ENCODE results near the gene OR14A2.
A peak's percentile ranks its signal among the peaks of the same experiment; 100 is the strongest.
"Not testable (repeated sequence)": the region's sequence is repeated elsewhere in the genome, so short reads cannot be mapped to it uniquely, and the experiment has no call there.

Gene OR14A2

DNA sequence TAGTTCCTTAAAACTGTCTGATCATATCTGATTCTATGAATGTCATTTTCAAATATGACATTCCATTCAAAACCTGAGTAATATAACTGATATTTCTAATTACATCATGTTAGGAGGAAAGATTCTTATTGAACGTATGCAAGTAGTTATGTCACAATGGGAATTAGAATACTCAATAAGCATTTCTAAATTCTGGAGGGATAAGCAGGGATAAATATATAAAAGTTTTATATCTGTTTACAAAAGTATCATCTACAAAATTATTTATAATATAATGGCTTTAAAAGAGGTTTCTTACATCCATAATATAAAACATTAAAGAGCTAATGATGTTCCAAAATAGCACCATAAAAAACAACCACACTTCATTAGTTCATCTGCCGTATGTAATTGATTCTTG, at the start of gene OR14A2:
Gene OR14A2 (minus strand): TSS at position 101 of the 400 bp plus-strand sequence.
- DNase-seq (ENCODE audit: low read depth in 2 of 2) = no peak

DNA sequence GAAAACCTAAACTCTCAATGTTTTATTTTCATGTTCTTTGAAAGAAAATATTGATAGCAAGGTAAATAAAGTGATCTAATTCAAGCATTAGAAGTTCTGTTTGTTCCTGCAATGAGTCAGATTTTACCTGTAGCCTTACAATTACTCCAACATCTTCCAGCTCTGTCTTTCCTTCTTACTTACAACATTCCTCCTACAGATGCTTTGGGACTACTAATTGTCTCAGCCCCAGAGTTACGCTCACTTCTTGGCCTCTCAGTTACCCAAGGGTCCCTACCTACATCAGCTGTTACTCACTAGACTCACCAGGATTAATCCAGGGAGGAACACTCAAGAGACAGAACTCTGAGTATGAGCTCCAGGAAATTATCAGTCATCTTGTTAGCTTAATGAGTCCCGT, 49.6 kb upstream of the OR14A2 start:
- DNase-seq (ENCODE audit: low read depth in 2 of 2) = no peak

DNA sequence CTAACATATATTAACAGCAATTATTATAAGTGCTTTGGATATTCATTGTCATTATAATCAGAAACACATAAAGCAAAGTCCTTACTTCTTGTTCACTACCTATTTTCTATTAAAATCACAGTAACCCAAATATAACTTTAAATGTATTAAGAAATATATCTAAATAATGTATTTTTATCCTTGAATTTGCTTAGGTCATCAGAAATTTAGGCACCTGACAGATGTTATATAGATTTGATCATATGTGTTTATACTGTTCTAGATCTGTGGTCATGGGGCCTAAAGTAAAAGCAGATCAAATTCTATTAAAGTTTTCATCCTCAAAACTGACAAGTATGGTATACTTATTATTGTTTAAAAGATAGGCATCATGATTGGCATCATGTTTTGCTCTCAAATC, 21.7 kb upstream of the OR14A2 start:
- DNase-seq (ENCODE audit: low read depth in 2 of 2) = no peak

DNA sequence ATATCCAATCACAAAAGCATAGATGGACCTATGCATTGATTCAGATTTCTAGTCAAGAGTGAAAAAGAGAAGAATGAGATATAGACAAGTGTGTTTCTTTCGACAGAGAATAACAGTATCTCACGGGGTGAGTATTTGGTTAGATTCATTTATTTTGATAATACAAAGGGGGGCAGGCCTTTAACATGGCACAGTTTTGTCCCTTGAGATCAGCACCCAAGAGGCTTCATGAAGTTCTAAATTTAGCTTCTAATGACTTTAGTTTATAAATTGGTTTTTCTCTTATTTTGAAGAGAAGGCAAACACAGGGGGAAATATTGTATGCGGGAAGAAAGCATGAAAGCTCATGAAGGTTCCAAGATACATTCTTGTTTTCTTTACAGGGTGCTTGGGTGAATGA, 12.5 kb upstream of the OR14A2 start, which contains the start of gene OR1C1:
Gene OR1C1 (minus strand): TSS at position 101 of the 400 bp plus-strand sequence. CDS start 2,150 bp downstream, outside the sequence.
- no peak for DNase-seq (ENCODE audit: low read depth in 2 of 2)

DNA sequence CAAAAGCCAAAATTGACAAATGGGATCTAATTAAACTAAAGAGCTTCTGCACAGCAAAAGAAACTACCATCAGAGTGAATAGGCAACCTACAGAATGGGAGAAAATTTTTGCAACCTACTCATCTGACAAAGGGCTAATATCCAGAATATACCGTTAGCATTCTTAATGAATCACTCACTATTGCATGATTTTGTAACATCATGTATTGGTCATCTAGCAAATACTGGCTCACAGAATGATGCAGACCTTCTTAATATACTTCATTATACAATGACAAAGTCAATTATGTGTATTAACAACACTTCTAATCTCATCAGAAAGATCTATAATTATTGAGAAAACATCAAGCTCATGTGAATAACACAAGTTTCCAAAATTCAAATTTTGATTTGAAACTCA, 6.4 kb upstream of the OR14A2 start:
- DNase-seq (ENCODE audit: low read depth in 2 of 2) = not testable (repeated sequence)

DNA sequence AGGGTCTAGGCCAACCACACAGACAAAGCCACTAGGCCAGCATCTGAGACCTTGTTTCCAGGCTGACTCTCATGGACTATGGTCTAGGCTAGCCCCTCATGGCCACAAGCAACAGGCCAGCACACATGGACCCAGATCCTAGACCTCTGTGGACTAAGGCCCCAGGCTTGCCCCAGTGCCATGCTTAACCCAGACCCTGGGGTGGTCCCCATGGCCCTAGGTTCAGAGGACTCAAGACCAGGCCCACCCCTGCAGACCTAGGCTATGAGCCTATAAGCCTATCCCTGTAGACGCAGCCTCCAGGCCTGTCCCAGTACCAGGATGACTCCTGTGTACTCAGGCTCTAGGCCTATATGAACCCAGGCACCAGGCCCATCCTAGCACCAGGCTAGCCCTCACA, 1.9 kb upstream of the OR14A2 start:
- DNase-seq (ENCODE audit: low read depth in 2 of 2) = no peak

DNA sequence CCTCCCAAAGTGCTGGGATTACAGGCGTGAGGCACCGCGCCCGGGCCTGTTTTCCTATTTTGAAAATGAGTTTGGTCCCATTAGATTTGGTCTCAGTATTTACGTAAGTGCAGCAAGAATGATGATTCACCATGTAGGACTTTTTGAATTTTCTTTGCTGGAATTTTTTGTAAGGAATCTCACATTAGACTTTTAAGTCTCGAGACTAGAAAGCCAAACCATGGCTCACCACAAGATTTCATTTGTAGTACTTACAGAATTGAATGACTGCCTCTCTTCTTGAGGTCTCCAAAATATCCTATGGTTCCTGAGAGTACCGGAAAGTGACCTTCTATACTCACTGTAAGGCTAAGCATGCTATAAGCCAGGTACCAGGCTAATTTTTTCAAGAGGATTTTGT, 325 bp downstream of the OR14A2 start:
- DNase-seq (ENCODE audit: low read depth in 2 of 2) = no peak

DNA sequence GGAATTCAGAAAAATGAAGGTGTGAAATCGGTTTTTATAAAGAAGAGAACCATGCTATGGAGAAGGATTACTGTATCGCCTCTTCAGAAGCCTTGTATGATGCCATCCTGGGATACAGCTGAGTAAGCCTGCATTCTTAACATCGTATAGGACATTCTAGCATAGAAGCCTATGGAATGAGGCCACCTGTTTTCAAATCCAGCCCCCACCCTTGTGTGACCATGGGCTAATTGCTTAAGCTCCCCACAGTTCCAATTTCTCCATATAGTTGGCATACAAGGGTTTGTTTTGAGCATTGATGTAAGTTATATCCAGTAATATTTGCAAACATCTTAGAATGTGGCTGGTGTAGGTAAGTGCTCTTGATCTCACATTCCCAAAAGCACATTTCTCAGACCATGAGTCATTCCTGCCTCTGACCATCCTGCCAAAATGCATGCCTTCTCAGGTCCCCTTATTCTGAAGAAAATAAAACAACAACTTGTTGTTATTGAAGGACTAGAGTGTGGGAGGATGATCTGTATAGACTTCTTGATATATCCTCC, 1.5 kb downstream of the OR14A2 start:
- no peak for DNase-seq (ENCODE audit: low read depth in 2 of 2)

DNA sequence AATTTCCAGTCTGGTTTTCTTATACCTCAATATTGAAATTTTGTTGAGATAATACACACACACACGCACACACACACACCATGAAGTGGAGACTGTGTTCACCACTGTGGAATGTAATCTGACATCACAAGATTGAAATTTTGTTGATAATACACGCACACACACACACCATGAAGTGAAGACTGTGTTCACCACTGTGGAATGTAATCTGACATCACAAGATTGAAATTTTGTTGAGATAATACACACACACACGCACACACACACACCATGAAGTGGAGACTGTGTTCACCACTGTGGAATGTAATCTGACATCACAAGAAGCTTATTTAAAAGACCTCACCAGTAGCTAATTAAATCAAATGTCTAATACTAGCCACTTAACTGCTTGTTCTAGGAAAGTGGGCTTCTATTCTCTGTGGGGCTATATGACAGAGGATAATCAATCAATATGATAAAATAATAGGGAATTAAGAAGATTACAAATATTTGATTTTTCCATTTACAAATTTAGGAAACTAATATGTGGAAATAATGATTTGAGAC, 5.7 kb downstream of the OR14A2 start:
- DNase-seq (ENCODE audit: low read depth in 2 of 2) = not testable (repeated sequence)

DNA sequence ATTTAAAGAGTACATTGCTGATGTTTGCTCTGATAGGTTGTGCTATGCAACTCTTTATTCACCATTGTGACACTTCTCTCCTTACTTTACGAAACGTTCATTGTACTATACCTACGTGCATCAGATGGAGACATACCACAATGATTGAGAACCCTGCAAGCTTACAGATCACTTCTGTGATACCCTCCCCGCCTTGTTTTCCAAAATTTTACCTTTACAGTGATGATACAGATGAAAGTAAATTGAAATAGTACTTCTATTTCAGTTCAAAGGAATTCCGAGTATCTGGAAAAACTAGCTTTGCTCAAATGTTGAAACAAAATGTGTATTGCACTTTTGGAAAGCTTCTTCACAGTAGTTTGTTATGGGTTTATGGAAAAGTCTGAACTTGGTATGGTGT, 6.2 kb downstream of the OR14A2 start:
- no peak for DNase-seq (ENCODE audit: low read depth in 2 of 2)

DNA sequence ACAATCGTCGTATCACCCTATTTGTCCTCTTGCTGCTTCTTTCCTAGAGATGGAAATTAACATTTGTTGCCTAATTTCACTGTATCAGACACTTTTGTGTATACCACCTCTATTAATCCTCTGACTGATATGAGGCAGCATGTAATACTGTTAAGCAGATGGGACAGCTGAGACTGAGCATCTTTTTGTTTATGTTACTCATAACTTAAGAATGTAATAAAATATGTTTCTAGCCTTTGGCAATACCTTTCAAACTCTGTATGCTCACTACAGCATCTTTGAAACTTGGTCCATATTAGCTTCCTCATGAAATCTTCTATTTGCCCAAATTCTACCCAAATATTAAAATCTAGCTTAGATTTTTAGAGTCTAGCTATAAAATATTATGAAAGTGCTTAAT, 7.2 kb downstream of the OR14A2 start:
- DNase-seq (ENCODE audit: low read depth in 2 of 2) = no peak

DNA sequence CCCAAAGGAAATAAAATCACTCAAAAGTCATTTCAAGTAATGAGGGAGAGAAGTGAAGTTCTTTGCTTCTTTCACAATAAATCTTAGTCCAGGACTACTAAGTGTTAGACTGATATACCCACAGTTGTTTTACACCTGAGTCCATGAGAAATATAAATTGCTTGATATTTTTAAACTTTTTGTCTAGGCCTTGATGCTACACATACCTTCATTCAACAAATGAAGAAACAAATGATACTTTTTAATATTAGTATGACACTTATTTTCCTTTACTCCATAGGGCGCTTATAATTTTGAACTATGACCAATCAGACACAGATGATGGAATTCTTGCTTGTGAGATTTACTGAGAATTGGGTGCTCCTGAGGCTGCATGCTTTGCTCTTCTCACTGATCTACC, 9.6 kb downstream of the OR14A2 start, which contains the start of gene OR14K1:
Gene OR14K1 (plus strand): TSS at position 301 of the 400 bp plus-strand sequence. CDS start 0 bp downstream, at position 301.
- DNase-seq (ENCODE audit: low read depth in 2 of 2) = no peak

DNA sequence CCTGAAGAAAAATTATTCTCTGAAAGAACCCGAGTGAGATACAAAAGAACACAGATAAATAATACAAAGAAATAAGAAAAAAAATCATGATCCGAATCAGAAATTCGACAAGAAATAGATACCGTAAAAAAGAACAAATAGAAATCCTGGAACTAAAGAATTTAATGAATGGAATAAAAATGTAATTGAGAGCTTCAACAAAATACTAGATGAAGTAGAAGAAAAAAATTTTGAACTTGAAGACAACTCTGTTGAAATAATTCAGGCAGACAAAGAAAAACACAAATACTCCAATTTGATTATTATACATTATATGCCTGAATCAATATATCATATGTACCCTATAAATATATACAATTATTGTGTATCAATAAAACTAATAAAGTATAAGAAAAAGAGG, 26.7 kb downstream of the OR14A2 start:
- no peak for DNase-seq (ENCODE audit: low read depth in 2 of 2)

DNA sequence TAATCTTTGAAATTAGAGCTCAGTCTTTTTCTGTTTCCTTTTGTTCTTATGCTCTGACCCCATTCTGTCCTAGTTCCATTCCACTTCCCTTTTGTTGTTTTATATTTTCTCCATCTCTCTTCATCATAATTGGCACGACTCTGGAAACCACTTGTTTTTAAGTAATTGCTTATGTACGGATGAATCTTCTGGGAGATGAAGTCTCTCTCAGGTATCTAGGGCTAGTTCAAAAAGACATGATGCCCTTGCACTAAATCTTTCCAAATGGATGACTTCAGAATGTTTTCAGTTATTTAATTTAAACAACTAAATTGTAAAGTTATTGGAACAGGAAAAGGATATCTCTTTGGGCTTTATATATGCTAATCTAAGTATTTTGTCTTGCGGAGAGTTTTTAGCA, 31.4 kb downstream of the OR14A2 start, which contains the start of gene OR6F1:
Gene OR6F1 (minus strand): TSS at position 101 of the 400 bp plus-strand sequence. CDS start 3,891 bp downstream, outside the sequence.
- DNase-seq (ENCODE audit: low read depth in 2 of 2) = no peak

DNA sequence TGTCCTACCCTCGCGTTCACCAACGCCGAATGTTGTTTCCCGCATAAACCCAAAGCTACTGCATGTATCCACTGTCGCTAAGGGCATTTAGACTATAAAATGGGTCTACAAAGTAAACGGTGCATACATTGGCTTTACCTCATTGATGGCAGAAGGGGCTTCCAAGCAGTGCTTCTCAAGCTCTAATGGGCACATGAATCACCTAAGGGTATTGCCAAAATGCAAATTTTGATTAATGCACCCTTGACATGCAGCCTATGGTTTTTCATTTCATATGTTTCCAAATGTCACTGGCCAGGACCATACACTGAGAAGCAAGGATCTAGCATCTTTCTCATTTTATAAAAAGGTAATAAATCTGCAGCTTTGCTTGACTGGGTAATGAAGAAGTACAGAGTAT, 34.2 kb downstream of the OR14A2 start:
- DNase-seq (ENCODE audit: low read depth in 2 of 2) = no peak

DNA sequence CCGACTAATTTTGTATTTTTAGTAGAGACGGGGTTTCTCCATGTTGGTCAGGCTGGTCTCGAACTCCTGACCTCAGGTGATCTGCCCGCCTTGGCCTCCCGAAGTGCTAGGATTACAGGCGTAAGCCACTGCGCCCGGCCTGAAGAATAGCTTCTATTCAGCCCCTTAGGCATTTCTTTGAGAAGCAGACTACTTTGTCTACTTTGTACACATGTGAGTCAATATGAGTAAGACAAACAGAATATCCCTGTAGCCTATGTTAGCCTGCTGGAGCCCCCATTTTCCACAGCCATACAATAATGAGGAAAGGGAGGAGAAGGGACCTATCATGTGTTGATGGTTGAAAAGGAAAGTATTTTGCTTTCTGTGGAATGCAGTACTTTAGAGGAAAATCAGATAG, 37.3 kb downstream of the OR14A2 start:
- not testable (repeated sequence) for DNase-seq (ENCODE audit: low read depth in 2 of 2)

DNA sequence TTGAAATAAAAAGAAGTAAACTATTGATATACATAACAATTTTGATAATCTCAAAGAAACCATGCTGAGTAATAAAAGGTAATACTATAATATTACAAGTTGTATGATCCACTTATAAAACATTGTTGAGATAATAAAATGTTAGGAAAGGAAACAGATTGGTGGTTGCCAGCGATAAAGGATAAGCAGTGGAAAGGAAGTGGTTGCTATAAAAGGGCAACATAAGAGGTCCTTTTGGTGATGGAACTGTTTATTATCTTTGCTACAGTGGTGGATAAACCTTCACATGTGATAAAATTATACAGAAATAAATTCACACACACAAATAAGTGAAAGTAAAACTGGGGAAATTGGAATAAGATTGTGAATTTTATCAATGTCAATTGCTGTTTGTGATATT, 46.6 kb downstream of the OR14A2 start:
- no peak for DNase-seq (ENCODE audit: low read depth in 2 of 2)

DNA sequence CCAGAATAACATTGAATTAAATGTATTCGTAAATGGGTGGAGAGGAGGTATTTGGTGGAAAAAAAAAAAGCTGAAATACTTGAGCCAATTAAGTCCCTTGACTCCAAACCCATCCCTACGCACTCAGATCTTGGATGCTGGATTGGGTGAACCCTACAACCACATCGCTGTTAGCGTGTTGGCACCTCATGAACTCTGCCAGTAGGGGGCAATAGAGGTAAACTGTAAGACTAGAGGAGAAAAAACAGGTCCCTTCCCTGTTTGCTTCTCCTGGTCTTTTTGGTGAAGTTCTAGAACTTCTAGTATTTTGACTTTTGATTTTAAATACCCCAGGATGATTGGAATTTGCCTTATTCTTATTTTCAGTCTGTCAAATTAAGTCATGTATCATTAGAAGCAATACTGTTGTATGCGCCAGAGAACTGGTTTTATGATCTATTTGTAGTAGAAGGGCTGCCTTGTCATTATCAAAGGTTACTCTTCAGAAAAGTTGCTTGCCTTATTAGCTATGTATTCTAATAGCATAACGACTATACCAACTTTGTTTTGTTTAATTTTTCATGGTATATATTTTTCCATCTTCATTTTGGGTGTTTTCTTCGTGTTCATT, 66.5 kb downstream of the OR14A2 start:
- peak in 1 of 2 donors; percentile 5 for DNase-seq (ENCODE audit: low read depth in 2 of 2)

DNA sequence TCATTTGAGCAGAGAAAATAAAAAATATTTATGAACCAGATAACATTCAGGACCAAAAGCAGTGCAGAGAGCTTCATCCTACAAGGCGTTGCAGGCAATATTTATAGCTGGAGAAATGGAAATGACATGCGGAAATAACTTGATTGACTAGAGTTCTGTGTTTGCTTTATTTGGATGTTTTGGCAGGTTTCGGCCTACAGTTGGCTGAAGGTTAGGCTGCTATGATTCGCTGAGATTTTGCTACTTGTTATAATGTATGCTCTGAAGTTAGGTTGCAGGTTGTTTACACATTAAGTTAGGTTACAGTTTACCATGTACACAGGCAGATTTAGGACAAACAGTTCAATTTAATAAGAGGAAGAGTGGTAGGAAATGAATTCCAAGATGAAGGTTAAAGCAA, 67.8 kb downstream of the OR14A2 start:
- DNase-seq (ENCODE audit: low read depth in 2 of 2) = no peak

DNA sequence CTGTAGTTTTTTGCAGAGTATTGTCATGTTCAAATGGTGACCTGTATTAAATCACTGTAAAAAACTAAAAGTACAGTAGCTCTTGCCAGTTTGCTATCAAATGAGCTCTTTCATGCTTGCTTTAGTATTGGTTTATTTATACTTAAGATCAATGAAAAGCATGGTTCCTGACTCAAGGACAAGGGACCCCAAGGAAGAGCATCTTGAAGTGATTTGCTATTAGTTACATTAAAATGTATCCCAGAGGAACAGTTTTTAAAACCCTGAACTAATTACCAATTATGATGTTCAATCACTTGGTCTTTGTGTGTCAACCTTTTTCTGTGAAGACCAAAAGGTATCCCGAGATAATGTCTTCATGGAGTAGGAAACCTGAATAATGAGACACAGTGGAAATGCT, 68.3 kb downstream of the OR14A2 start, which contains the start of gene OR13G1:
Gene OR13G1 (minus strand): TSS at position 101 of the 400 bp plus-strand sequence. CDS start 6,698 bp downstream, outside the sequence.
- DNase-seq (ENCODE audit: low read depth in 2 of 2) = no peak
